KMS-11 (cell line): ENCODE measurements around the gene MAS1L.

Source experiments
- H2AFZ ChIP-seq: fragments of 200-600 bp; sonication (generic); 2 replicates; pipeline ENCODE4 v1.6.1; 2016; ENCODE audit warnings: antibody characterized with exemption, mixed run types, low read depth
- H3K27ac ChIP-seq: fragments of 200-600 bp; sonication (generic); 2 replicates; pipeline ENCODE4 v1.6.1; 2016; ENCODE audit warnings: mild to moderate bottlenecking, mixed run types
- H3K27me3 ChIP-seq: fragments of 200-600 bp; sonication (generic); 2 replicates; pipeline ENCODE4 v1.6.1; 2017; ENCODE audit warnings: mild to moderate bottlenecking, low read depth, mixed run types, moderate library complexity; ENCODE audit not compliant: insufficient read depth
- H3K36me3 ChIP-seq: fragments of 200-600 bp; sonication (generic); 2 replicates; pipeline ENCODE4 v1.6.1; 2017; ENCODE audit warnings: mild to moderate bottlenecking, mixed run types; ENCODE audit not compliant: insufficient read depth
- H3K4me1 ChIP-seq: fragments of 200-600 bp; sonication (generic); 2 replicates; pipeline ENCODE4 v1.6.1; 2016; ENCODE audit warnings: mild to moderate bottlenecking, low read depth, mixed run types; ENCODE audit not compliant: poor library complexity, severe bottlenecking
- H3K4me2 ChIP-seq: fragments of 200-600 bp; sonication (generic); 2 replicates; pipeline ENCODE4 v1.7.0; 2016; ENCODE audit warnings: mild to moderate bottlenecking, mixed run types
- H3K4me3 ChIP-seq: fragments of 200-600 bp; sonication (generic); IDR thresholded peaks from 2 replicates; pipeline ENCODE4 v1.6.1; 2017; ENCODE audit warnings: low read depth, low read length, mixed read lengths; ENCODE audit not compliant: insufficient read depth
- H3K79me2 ChIP-seq: fragments of 200-600 bp; sonication (generic); 2 replicates; pipeline ENCODE4 v1.6.1; 2016; ENCODE audit warnings: low read depth, mixed run types; ENCODE audit not compliant: insufficient read depth
- H3K9ac ChIP-seq: fragments of 200-600 bp; sonication (generic); 2 replicates; pipeline ENCODE4 v1.6.1; 2016; ENCODE audit warnings: mild to moderate bottlenecking, mixed run types
- H4K20me1 ChIP-seq: fragments of 200-600 bp; sonication (generic); 2 replicates; pipeline ENCODE4 v1.6.1; 2016; ENCODE audit warnings: mild to moderate bottlenecking, mixed run types; ENCODE audit not compliant: insufficient read depth
- TF ChIP-seq, protein P1 (sequence below): fragments of 200-600 bp; sonication (generic); conservative IDR thresholded peaks from 2 replicates; pipeline ENCODE4 v1.6.1; 2017; ENCODE audit warnings: low read depth, mild to moderate bottlenecking, antibody characterized with exemption, low read length, moderate library complexity, mixed read lengths

The MAS1L gene

DNA sequence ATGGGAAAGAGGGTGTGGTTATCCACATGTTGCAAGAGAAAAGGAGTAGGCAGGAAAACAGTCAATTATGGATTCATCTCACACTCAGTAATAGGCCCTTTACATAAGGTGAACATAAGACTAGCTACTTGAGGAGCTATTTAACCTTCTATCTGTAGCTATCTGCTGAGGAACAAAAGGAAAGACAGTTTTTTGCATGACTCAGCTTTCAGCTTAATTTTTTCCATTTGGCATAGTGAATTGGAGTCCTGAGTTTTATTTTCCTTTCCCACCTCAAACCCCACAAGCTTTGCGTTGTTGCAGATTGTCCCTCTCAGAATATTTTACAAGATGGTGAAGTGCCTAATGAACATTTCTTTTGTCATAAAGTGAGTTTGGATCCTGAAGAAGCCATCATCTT lies 39.4 kb upstream of the MAS1L start:
- Histone ChIP-seq H4K20me1 (no peaks in the 10 kb centered on the region), H3K4me2 (no peak overlapping the region), H3K27me3 (no peaks in the 10 kb centered on the region), H3K36me3 (no peaks in the 10 kb centered on the region), H3K4me1 (peaks cover 14% of the 10 kb centered on the region), H3K79me2 (no peaks in the 10 kb centered on the region), H3K4me3 (no peak overlapping the region), H3K9ac (no peak overlapping the region), H2AFZ (no peak overlapping the region), H3K27ac (no peak overlapping the region)
- TF ChIP-seq, protein P1, sequence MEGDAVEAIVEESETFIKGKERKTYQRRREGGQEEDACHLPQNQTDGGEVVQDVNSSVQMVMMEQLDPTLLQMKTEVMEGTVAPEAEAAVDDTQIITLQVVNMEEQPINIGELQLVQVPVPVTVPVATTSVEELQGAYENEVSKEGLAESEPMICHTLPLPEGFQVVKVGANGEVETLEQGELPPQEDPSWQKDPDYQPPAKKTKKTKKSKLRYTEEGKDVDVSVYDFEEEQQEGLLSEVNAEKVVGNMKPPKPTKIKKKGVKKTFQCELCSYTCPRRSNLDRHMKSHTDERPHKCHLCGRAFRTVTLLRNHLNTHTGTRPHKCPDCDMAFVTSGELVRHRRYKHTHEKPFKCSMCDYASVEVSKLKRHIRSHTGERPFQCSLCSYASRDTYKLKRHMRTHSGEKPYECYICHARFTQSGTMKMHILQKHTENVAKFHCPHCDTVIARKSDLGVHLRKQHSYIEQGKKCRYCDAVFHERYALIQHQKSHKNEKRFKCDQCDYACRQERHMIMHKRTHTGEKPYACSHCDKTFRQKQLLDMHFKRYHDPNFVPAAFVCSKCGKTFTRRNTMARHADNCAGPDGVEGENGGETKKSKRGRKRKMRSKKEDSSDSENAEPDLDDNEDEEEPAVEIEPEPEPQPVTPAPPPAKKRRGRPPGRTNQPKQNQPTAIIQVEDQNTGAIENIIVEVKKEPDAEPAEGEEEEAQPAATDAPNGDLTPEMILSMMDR = no peak

DNA sequence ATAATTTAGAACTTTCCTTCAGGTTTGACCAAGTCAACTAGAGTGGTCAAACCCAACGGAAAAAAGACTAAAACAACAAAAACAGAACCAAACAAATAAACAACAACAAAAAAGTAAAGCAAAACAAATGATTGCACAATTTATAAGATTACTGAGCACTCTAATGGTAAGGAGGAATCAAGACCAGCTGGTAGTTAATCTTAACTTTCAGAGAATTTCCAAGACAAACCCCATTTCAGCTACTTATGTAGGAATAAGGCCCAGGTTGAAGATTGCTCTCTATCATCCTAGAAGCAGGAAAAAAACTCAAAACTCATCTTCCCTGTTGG lies 37.5 kb upstream of the MAS1L start:
- H3K27ac ChIP-seq = no peak overlapping the region
- H3K4me2 ChIP-seq = no peak overlapping the region
- TF ChIP-seq, protein P1 = no peak
- H4K20me1 ChIP-seq = no peaks in the 10 kb centered on the region
- no peak overlapping the region for H2AFZ ChIP-seq
- H3K4me1 ChIP-seq = peaks cover 24% of the 10 kb centered on the region
- no peaks in the 10 kb centered on the region for H3K79me2 ChIP-seq
- H3K9ac ChIP-seq = no peak overlapping the region
- no peak overlapping the region for H3K4me3 ChIP-seq
- no peaks in the 10 kb centered on the region for H3K36me3 ChIP-seq
- no peaks in the 10 kb centered on the region for H3K27me3 ChIP-seq

DNA sequence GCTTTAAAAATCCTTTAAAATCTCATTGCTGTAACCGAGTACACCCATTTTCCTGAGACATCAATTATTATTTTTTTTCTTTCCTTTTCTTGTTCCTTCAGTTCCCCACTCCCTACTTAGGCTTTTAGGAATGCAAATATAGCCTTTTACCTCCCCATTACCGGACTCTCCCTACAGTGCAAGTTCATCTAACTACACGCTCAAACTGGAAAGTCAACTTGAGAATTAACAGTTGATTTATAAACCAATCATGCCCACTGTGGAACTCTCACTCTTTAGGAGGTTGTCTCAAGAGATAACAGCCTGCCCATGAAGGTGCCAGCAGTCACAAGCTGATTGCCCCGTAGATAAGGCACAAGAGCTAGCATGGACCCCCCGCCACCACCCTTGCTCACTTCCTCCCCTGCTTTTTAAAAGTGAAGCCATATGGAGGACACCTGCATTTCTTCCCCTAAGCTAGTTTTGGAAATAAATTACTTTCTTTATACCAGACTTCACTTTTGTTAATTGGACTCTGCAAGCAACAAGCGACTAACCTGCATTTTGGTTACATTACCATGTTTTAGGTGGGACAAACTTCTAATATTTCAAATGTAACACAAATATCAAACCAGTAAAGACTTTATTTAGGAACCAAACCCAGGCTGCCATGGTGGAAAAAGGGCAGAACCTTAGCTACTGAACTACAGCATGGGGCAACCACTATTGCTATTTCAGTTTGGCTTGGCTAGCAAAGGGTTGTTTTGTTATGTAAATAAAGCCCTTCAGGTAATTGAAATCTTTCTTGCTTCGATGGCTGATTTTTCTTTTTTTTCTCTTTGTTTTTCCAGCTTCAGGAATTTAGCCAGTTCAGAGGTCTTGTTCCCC lies 36.9 kb upstream of the MAS1L start:
- Histone ChIP-seq H3K36me3 (no peaks in the 10 kb centered on the region), H3K27me3 (no peaks in the 10 kb centered on the region), H3K9ac (no peak overlapping the region), H2AFZ (no peak overlapping the region), H3K4me3 (no peak overlapping the region), H3K27ac (no peak overlapping the region), H3K4me2 (no peak overlapping the region), H3K79me2 (no peaks in the 10 kb centered on the region), H4K20me1 (no peaks in the 10 kb centered on the region), H3K4me1 (peaks cover 24% of the 10 kb centered on the region)
- TF ChIP-seq, protein P1 = no peak

DNA sequence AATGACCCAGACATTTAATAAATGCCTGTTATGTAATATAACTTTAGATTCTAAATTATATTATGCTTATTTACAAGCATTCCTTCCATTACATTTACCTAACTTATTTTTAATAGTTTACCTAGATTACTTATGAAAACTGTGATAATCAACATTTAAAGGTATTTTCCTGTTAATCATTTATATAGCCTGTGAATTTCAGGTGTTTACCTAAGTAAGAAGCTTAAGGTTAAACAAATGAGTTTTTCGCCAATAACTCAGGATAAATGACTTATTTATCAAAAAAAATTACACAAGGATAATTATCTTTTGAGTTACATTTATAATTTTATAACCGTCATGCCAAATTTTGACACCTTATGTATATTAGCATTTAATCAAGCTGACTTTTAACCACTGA lies 36.3 kb upstream of the MAS1L start:
- TF ChIP-seq, protein P1 = no peak
- Histone ChIP-seq H3K9ac (no peak overlapping the region), H3K79me2 (no peaks in the 10 kb centered on the region), H2AFZ (no peak overlapping the region), H3K4me1 (peaks cover 24% of the 10 kb centered on the region), H3K4me3 (no peak overlapping the region), H3K36me3 (no peaks in the 10 kb centered on the region), H3K27me3 (no peaks in the 10 kb centered on the region), H3K27ac (no peak overlapping the region), H3K4me2 (no peak overlapping the region), H4K20me1 (no peaks in the 10 kb centered on the region)
